Naive B cell (primary cell): ENCODE data around the gene KCNH2. TPM values are rescaled to one million over a fixed set of nuclear protein-coding genes. Genes with fewer than 3 reads are reported as not detected.

Experiments
- ATAC-seq, 2 donors: fragments of 150-1000 bp; cut with Tn5 transposase; 2 replicates each; pipeline ENCODE4 v1.10.0; 2021; ENCODE audit warnings: low read depth in 2 of 2, mild to moderate bottlenecking in 2 of 2, moderate library complexity in 2 of 2
- DNase-seq: peaks from one replicate; pipeline ENCODE4 v3.0.0; 2022
- H3K27ac Mint-ChIP-seq, 6 donors: one replicate each; pipeline ENCODE4 v1.8.0; 2020 to 2022; ENCODE audit warnings: mild to moderate bottlenecking in 6 of 6, mixed read lengths in 6 of 6, moderate library complexity in 5 of 6, inconsistent platforms in 2 of 6
- H3K27me3 Mint-ChIP-seq, 3 donors: one replicate each; pipeline ENCODE4 v1.8.0; 2021 to 2022; ENCODE audit warnings: mixed read lengths in 3 of 3, mild to moderate bottlenecking in 1 of 3
- H3K36me3 Mint-ChIP-seq, 2 donors: one replicate each; pipeline ENCODE4 v1.8.0; 2020 to 2022; ENCODE audit warnings: mixed read lengths in 2 of 2, inconsistent platforms in 1 of 2, mild to moderate bottlenecking in 1 of 2
- H3K4me1 Mint-ChIP-seq, 3 donors: one replicate each; pipeline ENCODE4 v1.8.0; 2020 to 2022; ENCODE audit warnings: mixed read lengths in 3 of 3, inconsistent platforms in 1 of 3, mild to moderate bottlenecking in 1 of 3, moderate library complexity in 1 of 3
- H3K4me3 Mint-ChIP-seq, 8 donors: one replicate each; pipeline ENCODE4 v1.8.0; 2020 to 2022; ENCODE audit warnings: mild to moderate bottlenecking in 8 of 8, mixed read lengths in 8 of 8, moderate library complexity in 8 of 8, inconsistent platforms in 2 of 8
- H3K9me3 Mint-ChIP-seq, 7 donors: one replicate each; pipeline ENCODE4 v1.8.0; 2020 to 2022; ENCODE audit warnings: mixed read lengths in 7 of 7, mild to moderate bottlenecking in 5 of 7, inconsistent platforms in 2 of 7, moderate library complexity in 1 of 7
- polyA plus RNA-seq, 6 donors: library from polyadenylated mRNA; unstranded; fragments of 300-500 nt; fragmentation: Illumina TruSeq; gene quantifications; one replicate each; pipeline ENCODE4 v1.2.3, GENCODE V29; 2021; ENCODE audit warnings: low read depth in 6 of 6

The KCNH2 gene
- polyA plus RNA-seq, 6 donors from 2014 or later = 0.17 to 0.29 (median 0.29) TPM; not detected in 3

GRCh38 chr7:150974468-150975391, 3.4 kb downstream of the KCNH2 start:
- peak overlapping the region in 4 of 6 donors; percentile 34 to 95 (median 64) for H3K27ac Mint-ChIP-seq
- peak; percentile 60 for DNase-seq
- H3K9me3 Mint-ChIP-seq = peaks cover 0 to 3% (median 0%) of the 10 kb centered on the region in 7 donors
- H3K27me3 Mint-ChIP-seq = peaks cover 28 to 61% (median 52%) of the 10 kb centered on the region in 3 donors
- peaks cover 29 to 41% (median 37%) of the 10 kb centered on the region in 3 donors for H3K4me1 Mint-ChIP-seq
- peak; percentile 72 for ATAC-seq
- peaks cover 0 to 8% of the 10 kb centered on the region in 2 donors for H3K36me3 Mint-ChIP-seq
- peak overlapping the region; percentile 81 to 92 (median 88) for H3K4me3 Mint-ChIP-seq

- Mint-ChIP-seq H3K27ac (peak overlapping the region in 5 of 6 donors; percentile 34 to 95 (median 85)), H3K9me3 (peaks cover 0 to 3% (median 0%) of the 10 kb centered on the region in 7 donors), H3K4me3 (peak overlapping the region; percentile 81 to 92 (median 88)), H3K27me3 (peaks cover 25 to 62% (median 49%) of the 10 kb centered on the region in 3 donors), H3K36me3 (peaks cover 0 to 8% of the 10 kb centered on the region in 2 donors), H3K4me1 (peaks cover 28 to 38% (median 34%) of the 10 kb centered on the region in 3 donors)
- ATAC-seq (peak; percentile 25 to 30), DNase-seq (peak; percentile 19)
Observed at GRCh38 chr7:150973571-150974451, 4.3 kb downstream of the KCNH2 start.

DNA sequence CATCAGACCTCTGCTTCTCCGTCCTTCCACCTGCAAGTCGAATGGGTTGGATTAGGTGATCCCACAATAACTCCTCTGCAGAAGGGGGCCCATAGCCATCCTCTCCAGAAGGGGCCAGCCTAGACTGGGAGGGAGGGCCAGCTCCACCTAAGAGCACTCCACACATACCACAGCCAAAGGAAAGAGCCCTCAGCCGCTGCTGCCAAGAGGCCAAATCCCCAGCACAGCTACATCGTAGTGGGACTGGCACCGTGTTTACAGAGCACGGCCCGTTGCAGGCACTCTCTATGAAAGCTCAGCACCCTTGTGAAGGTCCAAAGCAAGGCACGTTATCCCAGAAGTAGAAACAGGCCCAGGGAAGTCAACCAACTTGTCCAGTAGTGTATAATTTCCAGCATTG, 5.4 kb downstream of the KCNH2 start:
- ATAC-seq (no peak), DNase-seq (no peak)
- peaks cover 0 to 8% of the 10 kb centered on the region in 2 donors for H3K36me3 Mint-ChIP-seq
- peaks cover 22 to 33% (median 28%) of the 10 kb centered on the region in 3 donors for H3K4me1 Mint-ChIP-seq
- H3K9me3 Mint-ChIP-seq = peaks cover 0 to 2% (median 0%) of the 10 kb centered on the region in 7 donors
- H3K27ac Mint-ChIP-seq = peak overlapping the region in 1 of 6 donors; percentile 38
- H3K4me3 Mint-ChIP-seq = peak overlapping the region in 2 of 8 donors; percentile 68 to 82
- peaks cover 26 to 62% (median 53%) of the 10 kb centered on the region in 3 donors for H3K27me3 Mint-ChIP-seq

- H3K4me1 Mint-ChIP-seq = peaks cover 17 to 27% (median 24%) of the 10 kb centered on the region in 3 donors
Observed at GRCh38 chr7:150972023-150972468, 6.1 kb downstream of the KCNH2 start.

GRCh38 chr7:150971242-150972022, 6.7 kb downstream of the KCNH2 start:
- ATAC-seq = no peak
- DNase-seq = no peak
- peak overlapping the region in 1 of 6 donors; percentile 24 for H3K27ac Mint-ChIP-seq
- peaks cover 0 to 1% of the 10 kb centered on the region in 2 donors for H3K36me3 Mint-ChIP-seq
- H3K9me3 Mint-ChIP-seq = no peaks in the 10 kb centered on the region
- peaks cover 27 to 56% (median 50%) of the 10 kb centered on the region in 3 donors for H3K27me3 Mint-ChIP-seq
- peak overlapping the region in 1 of 8 donors; percentile 41 for H3K4me3 Mint-ChIP-seq
- H3K4me1 Mint-ChIP-seq = peaks cover 12 to 21% (median 18%) of the 10 kb centered on the region in 3 donors

More at GRCh38 chr7:150972023-150972468, 6.1 kb downstream of the KCNH2 start:
- Mint-ChIP-seq H3K36me3 (peaks cover 0 to 7% of the 10 kb centered on the region in 2 donors), H3K4me3 (no peak overlapping the region), H3K27me3 (peaks cover 28 to 62% (median 56%) of the 10 kb centered on the region in 3 donors), H3K27ac (no peak overlapping the region), H3K9me3 (peaks cover 0 to 2% (median 0%) of the 10 kb centered on the region in 7 donors)
- ATAC-seq (no peak), DNase-seq (no peak)

- no peaks in the 10 kb centered on the region for H3K9me3 Mint-ChIP-seq
- no peak for ATAC-seq
- no peaks in the 10 kb centered on the region for H3K36me3 Mint-ChIP-seq
- DNase-seq = no peak
- H3K27ac Mint-ChIP-seq = no peak overlapping the region
- peaks cover 12 to 19% (median 12%) of the 10 kb centered on the region in 3 donors for H3K4me1 Mint-ChIP-seq
- H3K4me3 Mint-ChIP-seq = no peak overlapping the region
- H3K27me3 Mint-ChIP-seq = peaks cover 25 to 50% (median 45%) of the 10 kb centered on the region in 3 donors
Observed at GRCh38 chr7:150970424-150970823, 7.7 kb downstream of the KCNH2 start.

DNA sequence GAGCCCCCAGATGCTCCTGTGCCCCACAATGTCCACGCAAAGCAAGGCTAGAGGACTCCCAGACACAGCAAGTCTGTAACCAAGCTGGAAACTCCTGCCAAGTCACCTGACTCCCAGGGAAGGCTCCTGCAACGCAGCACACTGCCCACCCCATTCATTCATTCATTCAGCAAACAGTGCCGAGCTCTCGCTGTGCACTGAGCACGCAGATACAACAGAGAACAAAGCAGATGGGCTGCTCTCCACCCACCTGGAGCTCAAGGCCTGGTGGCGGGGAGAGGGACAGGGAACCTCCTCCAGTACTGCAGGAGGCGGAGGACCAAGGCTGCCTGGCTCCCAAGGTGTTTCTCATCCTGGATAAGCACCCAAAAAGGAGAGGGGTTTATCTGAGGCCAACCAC, 8.6 kb downstream of the KCNH2 start:
- DNase-seq (no peak), ATAC-seq (no peak)
- Mint-ChIP-seq H3K4me1 (peaks cover 6 to 13% (median 12%) of the 10 kb centered on the region in 3 donors), H3K36me3 (no peaks in the 10 kb centered on the region), H3K27ac (no peak overlapping the region), H3K4me3 (no peak overlapping the region), H3K27me3 (peaks cover 25 to 56% (median 52%) of the 10 kb centered on the region in 3 donors), H3K9me3 (no peaks in the 10 kb centered on the region)

DNA sequence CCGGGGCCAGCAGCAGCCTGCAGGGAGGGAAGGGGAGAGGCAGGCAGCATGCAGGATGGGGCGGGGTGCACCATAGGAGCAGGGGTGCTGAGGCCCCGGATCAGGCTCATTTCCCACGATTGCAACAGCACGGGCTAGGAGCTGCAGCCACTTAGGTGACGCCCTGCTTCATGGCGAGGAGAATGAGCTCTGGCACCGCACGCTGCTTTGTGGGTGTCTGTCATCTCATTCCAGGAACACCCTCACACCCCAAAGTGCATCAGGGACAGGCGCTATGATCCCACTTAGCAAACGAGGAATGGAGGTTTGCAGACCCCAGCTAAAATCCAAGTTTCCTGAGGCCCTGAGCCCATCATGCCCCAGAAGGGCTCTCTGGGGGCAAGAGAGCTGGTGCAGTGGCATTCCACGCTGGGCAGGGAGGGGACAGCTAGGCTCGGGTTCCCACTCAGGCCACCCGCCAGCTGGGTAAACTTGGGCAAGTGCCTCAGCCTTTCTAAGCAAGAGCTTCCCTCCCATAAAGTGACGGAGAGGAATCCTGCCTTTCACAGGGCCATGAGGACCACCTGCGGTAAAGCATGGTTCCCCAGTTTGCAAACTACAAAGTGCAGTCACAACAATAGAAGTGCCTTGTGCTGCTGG, 9.3 kb downstream of the KCNH2 start:
- Mint-ChIP-seq H3K9me3 (no peaks in the 10 kb centered on the region), H3K36me3 (no peaks in the 10 kb centered on the region), H3K27ac (peak overlapping the region in 1 of 6 donors; percentile 43), H3K27me3 (peaks cover 20 to 62% (median 58%) of the 10 kb centered on the region in 3 donors), H3K4me1 (peaks cover under 1 to 9% (median 6%) of the 10 kb centered on the region in 3 donors), H3K4me3 (no peak overlapping the region)
- ATAC-seq (no peak), DNase-seq (no peak)

GRCh38 chr7:150968056-150968733, 9.9 kb downstream of the KCNH2 start:
- ATAC-seq = no peak
- H3K9me3 Mint-ChIP-seq = no peaks in the 10 kb centered on the region
- H3K4me3 Mint-ChIP-seq = no peak overlapping the region
- peaks cover 0 to 2% (median under 1%) of the 10 kb centered on the region in 3 donors for H3K4me1 Mint-ChIP-seq
- peak overlapping the region in 2 of 6 donors; percentile 43 to 50 for H3K27ac Mint-ChIP-seq
- H3K36me3 Mint-ChIP-seq = no peaks in the 10 kb centered on the region
- peaks cover 19 to 65% (median 60%) of the 10 kb centered on the region in 3 donors for H3K27me3 Mint-ChIP-seq
- DNase-seq = no peak

DNA sequence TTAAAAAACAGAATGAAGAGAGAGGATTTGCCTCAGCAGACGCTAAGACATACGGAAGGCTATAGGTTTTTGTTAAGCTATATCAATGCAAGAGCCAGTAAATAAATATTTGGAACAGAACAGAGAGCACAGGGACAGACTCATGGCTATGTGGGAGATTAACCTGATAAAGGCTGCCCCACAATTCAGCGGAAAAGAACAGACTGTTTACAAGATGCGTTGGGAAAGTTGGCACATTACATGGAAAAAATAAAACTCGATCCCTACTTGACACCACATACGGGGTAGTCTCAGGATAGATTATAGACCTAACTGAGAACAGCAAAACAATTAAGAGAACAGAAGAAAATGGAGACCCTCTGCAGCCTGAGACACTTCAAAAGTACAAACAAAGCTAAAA, 10.8 kb downstream of the KCNH2 start:
- H3K27ac Mint-ChIP-seq = no peak overlapping the region
- no peak overlapping the region for H3K4me3 Mint-ChIP-seq
- ATAC-seq (no peak), DNase-seq (no peak)
- no peaks in the 10 kb centered on the region for H3K9me3 Mint-ChIP-seq
- no peaks in the 10 kb centered on the region for H3K36me3 Mint-ChIP-seq
- peaks cover 3 to 8% (median 4%) of the 10 kb centered on the region in 3 donors for H3K4me1 Mint-ChIP-seq
- H3K27me3 Mint-ChIP-seq = peaks cover 16 to 73% (median 69%) of the 10 kb centered on the region in 3 donors

DNA sequence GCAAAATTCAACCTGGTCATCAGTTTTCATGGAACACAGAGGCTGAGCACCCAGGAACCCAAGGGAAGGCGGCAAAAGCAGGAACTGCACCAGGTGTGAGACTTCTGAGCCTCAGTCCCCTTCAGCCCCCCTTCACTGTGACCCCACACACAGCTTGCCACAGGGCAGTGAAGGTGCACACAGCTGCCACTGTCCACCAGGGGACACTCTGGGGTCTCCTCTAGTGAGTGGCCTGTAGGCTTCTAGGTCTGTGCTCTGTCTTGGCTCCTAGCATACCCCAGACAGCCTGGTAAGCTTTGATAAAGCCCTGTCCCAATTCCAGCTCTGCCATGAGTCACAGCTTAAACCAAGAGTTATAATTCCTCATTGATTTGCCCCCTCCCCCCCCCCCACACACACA, 12.1 kb downstream of the KCNH2 start:
- Mint-ChIP-seq H3K27me3 (peaks cover 16 to 78% (median 74%) of the 10 kb centered on the region in 3 donors), H3K4me3 (peak overlapping the region in 1 of 8 donors; percentile 65), H3K4me1 (peaks cover 4 to 11% (median 4%) of the 10 kb centered on the region in 3 donors), H3K9me3 (no peaks in the 10 kb centered on the region), H3K27ac (no peak overlapping the region), H3K36me3 (no peaks in the 10 kb centered on the region)
- DNase-seq = no peak
- ATAC-seq = no peak
